Measurements from ENCODE around the gene VPS37B.
A peak's percentile ranks its signal among the peaks of the same experiment; 100 is the strongest.
"Not testable (repeated sequence)": the region's sequence is repeated elsewhere in the genome, so short reads cannot be mapped to it uniquely, and the experiment has no call there.

Gene VPS37B

GRCh38 chr12:122895704-122896636, at the start of gene VPS37B:
Gene VPS37B, minus strand, starts transcription at chr12:122896124. Its CDS starts 62 bp downstream, at chr12:122896062.
- peak; percentile 95 for DNase-seq

GRCh38 chr12:122944605-122945592, 49.0 kb upstream of the VPS37B start:
- no peak for DNase-seq

- DNase-seq, result no peak
Measured at GRCh38 chr12:122943196-122943595, 47.3 kb upstream of the VPS37B start.

- DNase-seq, result no peak
Measured at GRCh38 chr12:122942637-122943036, 46.7 kb upstream of the VPS37B start.

DNA sequence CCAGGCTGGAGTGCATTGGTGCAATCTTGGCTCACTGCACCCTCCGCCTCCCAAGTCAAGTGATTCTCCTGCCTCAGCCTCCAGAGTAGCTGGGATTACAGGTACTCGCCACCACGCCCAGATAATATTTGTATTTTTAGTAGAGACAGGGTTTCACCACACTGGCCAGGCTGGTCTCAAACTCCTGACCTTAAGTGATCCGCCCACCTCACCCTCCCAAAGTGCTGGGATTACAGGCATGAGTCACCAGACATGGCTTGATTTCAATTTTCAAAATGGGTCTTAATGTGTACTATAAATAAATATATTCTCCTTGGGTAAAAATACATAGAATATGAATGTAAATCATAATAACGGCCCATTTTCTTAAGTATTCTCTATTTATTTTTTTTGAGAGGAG, 45.4 kb upstream of the VPS37B start:
- DNase-seq, result not testable (repeated sequence)

DNA sequence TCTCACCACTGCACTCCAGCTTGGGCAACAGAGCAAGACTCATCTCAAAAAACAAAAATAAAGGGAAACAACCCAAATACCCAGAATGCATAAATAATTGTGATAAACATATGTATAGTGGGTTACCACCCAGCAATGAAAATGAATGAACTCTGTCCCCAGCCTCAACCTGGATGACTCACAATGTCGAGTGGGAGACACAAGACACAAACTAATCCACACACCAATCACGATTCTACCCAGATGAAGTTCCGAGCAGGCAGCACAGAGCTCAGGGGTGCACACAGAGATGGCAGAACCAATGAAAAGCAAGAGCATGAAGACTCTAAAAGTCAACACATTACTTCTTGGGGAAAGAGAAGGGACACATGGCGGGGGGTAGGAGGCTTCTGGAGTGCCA, 43.2 kb upstream of the VPS37B start:
- no peak for DNase-seq

GRCh38 chr12:122937622-122938091, 41.7 kb upstream of the VPS37B start:
- DNase-seq, result no peak

GRCh38 chr12:122935318-122935717, 39.4 kb upstream of the VPS37B start:
- DNase-seq, result no peak

- DNase-seq, result no peak
Measured at GRCh38 chr12:122934722-122935121, 38.8 kb upstream of the VPS37B start.

GRCh38 chr12:122932207-122932606, 36.3 kb upstream of the VPS37B start:
- no peak for DNase-seq

DNA sequence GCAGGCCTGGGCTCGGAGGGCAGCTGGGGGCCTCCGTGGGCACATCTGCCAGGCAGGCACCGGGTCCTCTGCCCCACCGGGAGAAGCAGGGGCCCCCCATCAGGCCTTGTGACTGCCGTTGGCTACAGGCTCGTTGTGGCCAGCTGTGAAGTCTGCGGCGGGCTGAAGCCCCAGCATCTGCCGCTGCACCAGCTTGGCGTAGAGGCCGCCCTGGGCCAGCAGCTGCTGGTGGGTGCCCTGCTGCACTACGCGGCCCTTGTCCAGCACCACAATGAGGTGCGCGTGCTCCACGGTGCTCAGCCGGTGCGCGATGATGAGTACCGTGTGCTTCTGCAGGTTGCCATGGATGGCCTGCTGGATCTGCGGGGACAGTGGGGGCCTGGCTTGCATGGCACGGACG, 33.9 kb upstream of the VPS37B start:
- DNase-seq, result no peak

DNA sequence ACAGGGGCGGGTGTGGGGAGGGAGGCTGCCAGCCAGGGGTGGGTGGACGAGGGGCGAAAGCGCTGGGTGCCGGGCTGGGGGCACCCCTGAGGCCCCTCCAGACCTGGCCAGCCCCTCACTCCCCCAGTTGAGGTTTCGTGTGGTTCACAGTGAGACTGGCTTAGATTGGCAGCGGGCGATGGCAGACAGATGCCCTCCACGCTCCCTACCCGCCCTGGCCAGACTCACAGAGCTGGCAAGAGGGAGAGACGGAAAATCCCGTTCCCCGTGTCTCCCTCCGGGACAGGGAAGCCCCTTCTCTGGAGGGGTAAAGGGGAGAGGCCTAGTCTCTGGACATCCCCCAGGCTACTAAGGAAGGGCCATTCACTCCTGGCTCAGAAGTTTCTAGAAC, 33.2 kb upstream of the VPS37B start:
- DNase-seq, result no peak

GRCh38 chr12:122928404-122929147, 32.7 kb upstream of the VPS37B start:
- no peak for DNase-seq

DNA sequence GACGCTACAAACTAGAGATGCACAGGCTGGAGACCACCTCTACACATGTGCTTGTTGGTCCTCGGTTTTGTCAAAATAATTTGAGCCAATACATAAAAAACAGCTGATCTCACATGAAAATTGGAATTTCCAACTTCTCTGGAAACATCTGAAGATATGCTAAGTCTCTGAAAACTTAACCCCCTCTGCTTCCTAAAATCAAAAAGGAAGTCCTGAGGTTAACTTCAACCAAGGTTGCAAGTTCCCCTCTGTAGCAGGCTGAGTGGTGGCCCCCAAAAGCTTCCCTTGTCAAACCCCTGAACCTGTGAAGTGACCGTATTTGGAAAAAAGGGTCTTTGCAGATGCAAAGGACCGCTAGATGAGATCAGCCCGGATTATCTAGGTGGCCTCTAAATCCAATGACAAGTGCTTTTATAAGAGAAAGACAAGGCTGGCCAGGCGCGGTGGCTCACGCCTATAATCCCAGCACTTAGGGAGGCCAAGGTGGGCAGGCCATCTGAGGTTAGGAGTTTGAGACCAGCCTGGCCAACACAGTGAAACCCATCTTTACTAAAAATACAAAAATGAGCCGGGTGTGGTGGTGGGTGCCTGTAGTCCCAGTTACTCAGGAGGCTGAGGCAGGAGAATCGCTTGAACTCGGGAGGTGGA, 32.0 kb upstream of the VPS37B start:
- DNase-seq, result no peak

DNA sequence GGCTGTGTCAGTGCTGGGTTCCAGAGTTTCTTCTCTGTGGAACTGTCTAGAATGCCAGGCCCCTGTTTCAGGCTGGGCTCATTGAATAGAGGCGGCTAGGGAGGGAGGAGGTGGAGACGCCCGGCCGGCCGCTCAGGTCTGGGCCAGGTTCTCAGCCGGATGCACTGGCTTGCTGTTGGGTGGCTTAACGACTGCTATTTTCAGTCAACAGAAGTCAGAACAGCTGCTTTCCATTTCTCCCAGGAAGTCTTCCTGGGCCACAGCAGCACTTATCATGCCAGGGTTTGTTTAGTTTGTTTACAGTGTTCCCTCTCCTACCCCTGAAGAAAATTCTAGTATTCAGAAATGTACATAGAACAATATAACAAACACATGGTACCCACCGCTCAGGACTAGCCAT, 26.0 kb upstream of the VPS37B start:
- no peak for DNase-seq

DNA sequence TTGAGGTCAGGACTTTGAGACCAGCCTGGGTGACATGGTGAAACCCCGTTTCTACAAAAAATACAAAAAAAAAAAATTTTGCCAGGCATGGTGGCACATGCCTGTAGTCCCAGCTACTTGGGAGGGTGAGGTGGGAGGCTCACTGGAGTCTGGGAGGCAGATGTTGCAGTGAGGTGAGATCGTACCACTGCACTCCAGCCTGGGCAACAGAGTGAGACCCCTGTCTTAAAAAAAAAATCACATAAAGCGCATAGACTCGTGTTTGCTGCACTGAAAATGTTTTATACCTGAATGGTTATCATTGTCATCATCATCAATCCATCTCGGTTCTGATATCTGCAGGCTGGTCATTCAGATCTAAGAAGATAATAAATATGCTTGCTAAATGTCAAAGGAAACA, 24.8 kb upstream of the VPS37B start:
- DNase-seq, result no peak

DNA sequence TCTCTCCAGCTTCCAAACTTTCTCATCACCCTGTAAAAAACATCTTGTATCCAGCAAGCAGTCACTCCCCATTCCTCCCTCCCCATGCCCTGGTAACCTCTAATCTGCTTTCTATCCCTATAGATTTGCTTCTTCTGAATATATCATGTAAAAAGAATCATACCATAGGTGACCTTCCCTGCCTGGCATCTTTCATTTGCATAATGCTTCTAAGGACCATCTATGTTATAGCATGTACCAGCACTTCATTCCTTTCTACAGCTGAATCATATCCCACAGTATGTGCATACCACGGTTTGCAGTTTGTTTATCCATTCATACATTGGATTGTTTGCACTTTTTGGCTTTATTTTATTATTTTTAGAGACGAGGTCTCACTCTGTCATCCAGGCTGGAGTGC, 22.9 kb upstream of the VPS37B start:
- DNase-seq, result no peak

DNA sequence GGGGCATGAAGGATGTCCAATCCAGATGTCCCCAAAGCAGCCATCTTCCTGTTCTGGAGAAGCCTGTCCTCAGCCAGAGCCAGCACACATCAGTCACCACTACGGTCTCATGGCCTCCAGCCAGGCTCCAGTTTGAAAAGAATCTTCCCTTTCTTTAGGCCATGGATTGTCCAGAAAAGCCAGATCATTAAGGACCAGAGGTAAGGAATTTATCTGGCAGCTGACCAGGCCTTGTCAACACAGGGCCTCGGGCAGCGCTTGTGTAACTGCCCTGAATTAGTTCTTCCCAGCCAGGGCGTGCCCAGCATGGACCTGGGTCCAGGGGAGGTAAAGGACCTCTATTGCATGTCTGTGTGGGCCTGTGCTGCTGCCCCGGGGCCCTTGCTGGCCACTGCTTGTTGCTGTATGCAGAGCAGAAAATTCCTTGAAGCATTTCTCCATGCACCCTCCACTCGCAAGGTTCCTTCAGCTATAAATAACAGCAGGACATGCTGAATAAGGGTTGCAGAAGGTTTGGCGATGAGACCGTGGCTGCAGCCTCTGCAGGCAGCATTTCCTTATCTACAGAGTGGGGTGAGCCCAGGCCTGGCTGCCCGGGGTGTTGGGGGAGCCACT, 21.7 kb upstream of the VPS37B start:
- DNase-seq, result no peak

DNA sequence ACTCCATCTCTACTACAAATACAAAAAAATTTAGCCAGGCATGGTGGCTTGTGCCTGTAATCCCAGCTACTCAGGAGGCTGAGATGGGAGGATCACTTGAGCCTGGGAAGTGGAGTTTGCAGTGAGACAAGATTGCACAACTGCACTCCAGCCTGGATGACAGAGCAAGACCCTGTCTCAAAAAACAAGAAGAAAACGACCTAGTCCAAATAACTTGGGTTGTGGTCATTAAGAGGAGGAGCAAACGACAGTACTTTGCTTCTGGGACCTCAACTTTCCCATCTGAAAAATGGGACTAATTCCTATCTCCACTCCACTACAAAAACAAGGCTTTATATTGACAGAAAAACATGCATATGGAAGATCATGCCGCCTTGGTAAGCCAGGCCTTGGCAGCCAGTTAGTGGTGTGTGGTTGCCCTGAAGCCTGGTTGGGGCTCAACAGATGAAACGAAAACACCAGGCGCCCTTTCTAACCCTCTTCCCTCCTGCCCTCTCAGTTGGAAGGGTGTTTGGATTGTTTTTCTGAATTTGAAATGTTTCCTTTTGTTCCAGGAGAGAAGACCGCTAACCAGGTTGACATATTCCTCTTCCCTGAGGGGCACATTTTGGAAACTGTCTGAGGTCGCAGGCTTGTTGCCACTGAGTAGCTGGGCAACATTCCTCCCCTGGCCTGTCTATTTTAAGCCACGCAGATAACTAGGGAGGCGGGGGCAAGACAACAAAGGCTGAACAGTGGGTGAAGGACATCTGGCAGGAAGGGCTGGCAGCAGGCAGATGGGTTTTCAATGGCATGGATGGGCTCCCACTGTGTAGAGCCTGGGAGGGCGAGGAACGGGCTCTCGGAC, 13.7 kb upstream of the VPS37B start:
- DNase-seq, result no peak

- no peak for DNase-seq
Measured at GRCh38 chr12:122908915-122909314, 13.0 kb upstream of the VPS37B start.

- DNase-seq, result not testable (repeated sequence)
Measured at GRCh38 chr12:122905258-122905657, 9.3 kb upstream of the VPS37B start.

Measured in activated T-cell treated with anti-CD3 and anti-CD28 coated beads, Interleukin-2, amount 50 U/mL, for 1 hour (primary cell).